GM18498 (cell line): ENCODE measurements around the gene PRDM16.

Experiments
- ATAC-seq: cut with Tn5 transposase; IDR thresholded peaks from one replicate; pipeline ENCODE4 v1.9.1; 2021; ENCODE audit warnings: mild to moderate bottlenecking, moderate library complexity; ENCODE audit not compliant: unreplicated experiment

PRDM16 gene

GRCh38 chr1:3360646-3361257 lies 291.7 kb downstream of the PRDM16 start:
- no peak for ATAC-seq

DNA sequence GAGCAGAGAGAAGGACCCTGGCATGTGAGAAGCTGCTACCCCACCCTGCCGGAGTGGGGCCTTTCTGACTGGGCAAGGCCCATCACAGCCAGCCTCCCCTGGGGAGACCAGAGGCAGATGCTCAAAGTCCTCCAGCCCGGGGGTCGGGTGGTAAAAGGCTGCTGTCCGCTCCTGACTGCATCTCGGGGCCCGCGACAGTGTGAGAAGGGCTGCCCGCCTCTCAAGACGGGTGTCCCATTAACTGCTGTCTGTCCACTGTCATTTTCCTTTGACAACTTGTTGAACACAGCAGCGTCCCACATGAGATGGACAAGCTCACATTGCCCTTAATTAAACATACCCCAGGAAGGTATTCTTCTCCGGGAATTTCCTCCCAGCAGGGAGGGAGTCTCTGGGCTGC lies 294.0 kb downstream of the PRDM16 start:
- ATAC-seq = no peak

GRCh38 chr1:3363756-3364155 lies 294.8 kb downstream of the PRDM16 start:
- ATAC-seq = no peak

DNA sequence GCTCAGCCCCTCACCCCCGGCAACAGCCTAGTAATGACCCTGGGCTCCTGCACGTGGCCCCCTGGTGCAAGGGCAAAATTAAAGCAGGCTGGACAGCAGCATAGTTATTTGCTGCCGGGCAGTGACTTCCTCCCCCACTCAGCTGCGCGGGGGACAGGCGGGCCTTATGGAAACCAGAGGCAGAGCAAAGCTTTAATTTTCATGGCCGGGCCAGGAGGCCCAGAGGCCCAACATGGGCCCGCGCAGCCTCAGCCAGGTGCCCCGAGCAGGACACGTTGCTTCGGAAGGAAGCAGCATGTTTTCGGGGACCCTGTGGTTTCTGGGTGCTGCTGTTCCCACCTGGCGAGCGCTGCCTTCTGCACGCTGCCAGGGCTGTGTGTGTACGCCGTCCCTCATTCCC lies 295.5 kb downstream of the PRDM16 start:
- ATAC-seq = no peak

DNA sequence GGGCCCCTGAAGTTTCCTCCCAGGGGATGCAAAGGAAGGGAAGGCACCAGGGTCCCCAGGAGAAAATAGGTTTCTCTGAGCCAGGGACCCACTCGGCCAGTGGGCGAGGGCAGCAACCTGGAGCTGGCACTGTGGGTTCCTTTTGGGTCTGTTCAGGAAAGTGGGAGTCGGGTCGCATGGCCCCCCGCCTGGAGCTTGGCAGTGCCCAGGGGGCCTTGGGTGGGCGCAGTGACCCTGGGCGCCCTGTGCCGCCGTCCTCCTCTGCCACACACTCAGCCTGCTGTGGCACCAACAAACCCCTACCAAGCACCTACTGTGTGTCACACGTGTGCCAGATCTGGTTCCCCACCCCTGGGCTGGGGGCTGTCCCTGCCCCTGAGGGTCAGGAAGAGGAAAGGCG lies 296.0 kb downstream of the PRDM16 start:
- ATAC-seq = no peak

GRCh38 chr1:3365523-3366125 lies 296.6 kb downstream of the PRDM16 start:
- no peak for ATAC-seq

DNA sequence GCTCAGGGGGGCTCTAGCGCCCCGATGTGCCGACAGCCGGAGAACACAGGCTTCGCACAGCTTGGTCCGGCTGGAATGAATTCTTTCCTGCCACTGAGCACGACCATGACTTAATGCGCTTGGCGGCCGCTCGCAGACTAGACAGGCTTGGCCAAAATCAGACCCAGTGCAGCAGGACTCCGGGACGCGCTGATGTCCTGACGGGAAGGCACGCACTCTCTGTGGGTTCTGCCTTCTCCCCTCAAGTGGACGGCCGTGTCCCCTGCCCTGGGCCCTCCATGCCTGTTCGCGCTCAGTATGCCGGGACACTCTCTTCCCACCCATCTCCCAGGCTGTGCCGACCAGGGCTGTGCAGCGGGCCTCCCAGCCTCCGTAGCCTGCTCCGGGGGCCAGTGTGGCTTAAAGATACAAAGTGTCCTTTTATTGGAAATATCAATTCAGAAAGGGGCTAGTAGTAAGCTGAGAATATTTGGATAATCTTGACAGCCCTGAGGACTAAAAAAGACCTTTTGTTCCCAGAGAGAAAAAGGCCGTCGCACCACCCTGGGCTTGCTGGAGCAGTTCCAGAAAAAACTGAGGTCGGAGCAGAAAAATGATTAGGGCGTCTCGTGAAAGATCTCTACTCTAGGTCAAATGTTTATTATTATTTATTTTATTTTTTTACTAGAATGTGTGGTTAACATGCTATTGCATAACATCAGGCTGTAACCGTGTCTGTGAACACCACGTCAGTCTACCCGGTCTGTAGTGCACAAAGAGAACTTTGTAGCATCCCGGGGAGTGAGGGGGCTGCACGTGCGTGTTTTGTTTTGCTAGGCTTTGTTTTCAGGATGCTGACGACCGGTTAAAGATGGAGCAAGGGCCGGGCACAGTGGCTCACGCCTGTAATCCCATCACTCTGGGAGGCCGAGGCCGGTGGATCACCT lies 297.4 kb downstream of the PRDM16 start:
- ATAC-seq = no peak

GRCh38 chr1:3367376-3367775 lies 298.4 kb downstream of the PRDM16 start:
- ATAC-seq = no peak

DNA sequence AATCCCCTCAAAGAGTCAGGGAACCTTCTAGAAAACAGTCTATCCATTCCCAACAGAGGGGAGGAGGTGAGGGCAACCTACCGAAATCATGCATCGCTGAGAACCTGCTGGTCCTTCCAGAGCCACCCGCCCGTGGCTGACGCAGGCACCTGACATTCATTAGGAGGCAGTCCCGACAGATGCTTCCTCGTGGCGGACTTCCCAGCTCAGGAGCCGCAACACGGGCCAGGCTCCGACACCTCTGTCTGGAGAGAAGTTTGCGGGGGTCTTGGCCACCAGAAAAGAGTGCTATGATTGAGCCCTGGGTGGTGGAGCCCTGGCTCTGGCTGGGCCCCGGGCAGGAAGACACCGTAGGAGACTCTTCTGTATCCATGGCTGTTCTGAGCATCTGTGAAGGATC lies 299.1 kb downstream of the PRDM16 start:
- no peak for ATAC-seq

DNA sequence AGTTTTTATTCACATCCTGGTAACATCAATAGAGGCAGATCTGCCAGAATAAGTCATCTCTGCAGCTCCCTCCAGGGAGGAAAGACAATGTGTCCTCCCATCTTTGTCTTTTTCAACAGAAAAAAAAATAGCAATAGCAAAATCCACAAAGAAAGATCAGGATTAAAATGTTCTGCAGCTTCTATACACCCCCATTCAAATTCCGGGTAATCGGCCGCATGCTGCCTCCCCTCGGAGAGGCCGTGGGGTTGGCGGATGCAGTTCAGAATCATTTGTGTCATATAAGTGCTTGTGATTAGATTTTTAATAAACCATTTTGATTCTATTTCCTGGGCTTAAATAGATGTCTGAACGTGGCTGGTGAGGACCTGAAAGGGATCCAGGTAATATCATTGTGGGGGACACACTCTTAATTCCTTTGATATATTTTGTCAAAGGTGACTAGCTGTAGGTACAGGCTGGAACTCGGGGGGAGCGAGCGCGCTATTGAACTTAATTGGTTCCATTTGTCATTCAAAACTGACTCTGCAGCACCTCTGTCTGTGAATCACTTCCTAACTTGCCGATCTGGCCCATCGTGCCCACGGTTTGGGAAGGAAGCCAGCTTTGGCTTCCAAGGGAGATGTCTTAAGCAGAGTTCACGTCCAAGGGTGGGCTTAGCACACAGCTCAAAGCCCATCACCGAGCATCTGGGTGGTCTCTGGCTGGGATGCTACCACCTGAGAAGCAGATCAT lies 299.9 kb downstream of the PRDM16 start:
- no peak for ATAC-seq

DNA sequence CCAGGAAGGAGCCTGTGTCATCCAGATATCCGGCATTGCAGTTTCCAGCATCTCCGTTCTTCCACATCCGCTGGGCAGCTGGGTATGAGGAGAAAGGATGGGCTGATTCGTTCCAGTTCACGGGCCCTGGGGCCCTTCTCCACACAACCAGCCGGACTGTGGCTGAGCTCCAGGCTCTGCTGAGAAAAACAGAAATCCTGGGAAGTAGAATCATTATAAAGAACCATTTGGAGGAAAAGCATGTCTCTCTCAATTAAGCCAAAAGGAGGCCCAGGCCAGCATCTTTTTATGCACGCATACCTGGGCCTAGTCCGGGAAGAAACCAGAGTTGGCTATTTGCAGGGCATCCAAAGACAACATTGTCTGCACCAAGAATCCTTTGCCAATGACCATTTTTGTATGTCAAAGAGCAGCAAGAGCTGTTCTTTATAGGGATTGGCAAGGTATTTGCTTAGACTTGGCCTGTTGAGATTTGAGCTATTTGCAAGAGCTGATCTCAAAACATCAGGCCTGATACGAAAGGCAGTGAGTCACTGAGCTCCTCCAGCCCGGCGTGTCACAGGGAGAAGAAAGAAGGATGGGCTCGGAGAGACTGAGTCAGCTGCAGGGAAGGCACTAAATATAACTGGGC lies 300.6 kb downstream of the PRDM16 start:
- no peak for ATAC-seq

DNA sequence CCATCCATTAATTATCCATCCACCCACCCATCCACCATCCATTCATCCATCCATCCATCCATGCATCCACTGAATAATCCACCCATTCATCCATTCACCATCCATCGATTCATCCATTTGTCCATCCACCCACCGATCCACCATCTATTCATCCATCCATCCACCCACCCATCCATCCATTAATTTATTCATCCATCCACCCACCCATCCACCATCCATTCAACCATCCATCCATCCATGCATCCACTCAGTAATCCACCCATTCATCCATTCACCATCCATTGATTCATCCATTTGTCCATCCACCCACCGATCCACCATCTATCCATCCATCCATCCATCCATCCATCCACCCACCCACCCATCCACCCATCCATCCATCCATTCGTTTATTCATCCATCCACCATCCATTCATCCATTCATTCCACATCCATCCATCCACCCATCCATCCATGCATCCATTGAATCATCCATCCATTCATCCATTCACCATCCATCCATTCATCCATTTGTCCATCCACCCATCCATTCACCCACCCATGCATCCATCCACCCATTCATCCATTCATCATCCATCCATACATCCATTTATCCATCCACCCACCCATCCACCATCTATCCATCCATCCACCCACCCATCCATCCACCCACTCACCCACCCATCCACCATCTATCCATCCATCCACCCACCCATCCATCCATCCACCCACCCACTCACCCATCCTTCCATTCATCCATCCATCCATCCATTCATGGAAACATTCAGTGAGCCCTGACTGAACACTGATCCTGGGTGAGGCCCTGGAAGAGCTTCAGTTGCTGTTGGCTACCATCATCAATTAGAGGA lies 302.1 kb downstream of the PRDM16 start:
- ATAC-seq = no peak

GRCh38 chr1:3372317-3372716 lies 303.3 kb downstream of the PRDM16 start:
- ATAC-seq = no peak

DNA sequence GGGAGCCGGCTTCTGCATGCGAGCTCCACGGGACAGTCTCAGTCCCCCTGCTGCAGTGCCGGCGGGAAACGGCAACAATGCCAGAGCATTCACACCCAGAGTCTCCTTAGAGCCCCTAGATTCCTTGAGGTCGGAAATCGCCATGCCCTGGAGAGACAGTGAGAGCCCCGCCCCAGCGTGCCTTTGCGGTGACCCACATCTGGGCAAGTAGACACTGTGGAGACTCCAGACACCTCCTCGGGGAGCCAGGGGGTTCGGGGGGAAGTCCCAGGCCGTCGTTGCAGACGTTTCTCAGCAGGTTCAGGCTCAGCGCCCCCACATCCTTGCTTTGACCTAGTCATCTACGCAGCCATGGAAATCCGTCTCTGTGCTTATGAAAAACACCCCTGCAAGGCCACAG lies 304.2 kb downstream of the PRDM16 start:
- no peak for ATAC-seq

- no peak for ATAC-seq
Measured at GRCh38 chr1:3373700-3374405, 304.9 kb downstream of the PRDM16 start.

GRCh38 chr1:3375245-3375644 lies 306.2 kb downstream of the PRDM16 start:
- no peak for ATAC-seq

- no peak for ATAC-seq
Measured at GRCh38 chr1:3377166-3377565, 308.2 kb downstream of the PRDM16 start.

GRCh38 chr1:3377604-3378279 lies 308.7 kb downstream of the PRDM16 start:
- no peak for ATAC-seq
